HepG2 (cell line): ENCODE measurements around the gene ABI3. TPM values are rescaled to one million over a fixed set of nuclear protein-coding genes. Genes with fewer than 3 reads are reported as not detected.

Experiments
- ATAC-seq: fragments of 200-7000 bp; cut with Tn5 transposase; 3 replicates; pipeline ENCODE4 v1.9.1; 2020; ENCODE audit warnings: mild to moderate bottlenecking, moderate library complexity
- BruUV-seq: library from RNA; stranded (reverse); fragments of 400-500 nt; replicated peaks from 2 replicates; lab custom pipeline; 2021; lab: Mats Ljungman, UMichigan
- CTCF ChIA-PET: fragments of 300-600 bp; formaldehyde crosslinking; extraction: SDS; loops from one replicate; lab custom pipeline; 2021; ENCODE audit warnings: low total read pairs, inconsistent platforms, low intra/inter-chr PET ratio; lab: Yijun Ruan, JAX
- POLR2A ChIA-PET: fragments of 350-600 bp; sonication (Branson Sonifier 250); formaldehyde crosslinking; loops from one replicate; lab custom pipeline; 2020; ENCODE audit warnings: antibody characterized with exemption, inconsistent platforms; lab: Yijun Ruan, JAX
- DNase-seq: peaks from one replicate; pipeline ENCODE4 v3.0.0-alpha.2; 2015; ENCODE audit warnings: low spot score
- FAIRE-seq: peaks from 3 replicates; lab custom pipeline; 2011; peaks lifted over from hg19 to GRCh38; lab: Jason Lieb, UNC
- H2AFZ ChIP-seq: one replicate; pipeline ENCODE4 v1.6.1; 2011; ENCODE audit warnings: low read length, inconsistent platforms
- H3K27ac ChIP-seq: fragments of 300-600 bp; 3 replicates; pipeline ENCODE4 v1.8.0; 2011; ENCODE audit warnings: mixed run types, mild to moderate bottlenecking, mixed read lengths, low read length, inconsistent platforms; ENCODE audit not compliant: insufficient read depth; ENCODE audit errors: extremely low read length
- H3K27me3 ChIP-seq, 2 experiments: fragments of 200-600 bp in 1 of 2; 2 replicates in 1 of 2; 3 replicates in 1 of 2; pipeline versions ENCODE4 v1.6.0 to v1.8.0; 2011; ENCODE audit warnings: low read length in 2 of 2, mild to moderate bottlenecking in 2 of 2, moderate library complexity in 2 of 2, inconsistent platforms in 1 of 2; ENCODE audit not compliant: insufficient read depth in 2 of 2, control insufficient read depth in 1 of 2
- H3K36me3 ChIP-seq, 2 experiments: fragments of 200-600 bp in 1 of 2; replicated peaks in 1 of 2; 2 replicates in 1 of 2; 3 replicates in 1 of 2; pipeline versions ENCODE4 v1.5.1 to v1.8.0; 2011; ENCODE audit warnings: low read length in 2 of 2, inconsistent platforms in 1 of 2; ENCODE audit not compliant: insufficient read depth in 2 of 2, control insufficient read depth in 1 of 2
- H3K4me1 ChIP-seq: 2 replicates; pipeline ENCODE4 v1.5.1; 2012; ENCODE audit warnings: low read length, inconsistent platforms; ENCODE audit not compliant: insufficient read depth
- H3K4me2 ChIP-seq: 2 replicates; pipeline ENCODE4 v1.6.0; 2011; ENCODE audit warnings: low read depth, low read length, inconsistent platforms
- H3K4me3 ChIP-seq, 3 experiments: fragments of 200-600 bp in 1 of 3; sonication (generic), shearing (Covaris generic) in 1 of 3; replicated peaks in 1 of 3; 2 replicates each; pipeline ENCODE4 v1.5.1; 2011 to 2016; ENCODE audit warnings: low read length in 3 of 3, inconsistent platforms in 2 of 3, low read depth in 2 of 3, mild to moderate bottlenecking in 2 of 3, control low read depth in 1 of 3, mixed read lengths in 1 of 3; ENCODE audit not compliant: insufficient read depth in 1 of 3
- H3K79me2 ChIP-seq: one replicate; pipeline ENCODE4 v1.6.1; 2011; ENCODE audit warnings: low read length, inconsistent platforms; ENCODE audit not compliant: insufficient read depth
- H3K9ac ChIP-seq: 2 replicates; pipeline ENCODE4 v1.6.0; 2011; ENCODE audit warnings: mild to moderate bottlenecking, low read depth, low read length, inconsistent platforms; ENCODE audit not compliant: insufficient read depth
- H3K9me3 ChIP-seq: 2 replicates; pipeline ENCODE4 v1.5.1; 2012; ENCODE audit warnings: mild to moderate bottlenecking, low read length
- H4K20me1 ChIP-seq: 2 replicates; pipeline ENCODE4 v1.6.0; 2011; ENCODE audit warnings: inconsistent platforms, mild to moderate bottlenecking, low read length, moderate library complexity; ENCODE audit not compliant: insufficient read depth
- CBX2 ChIP-seq, 2 experiments: fragments of 200-600 bp in 1 of 2; sonication (generic); formaldehyde crosslinking in 1 of 2; IDR thresholded peaks; 2 replicates each; pipeline versions ENCODE4 v1.7.0 to v1.8.1; 2018 to 2022; ENCODE audit warnings: low read depth in 2 of 2, low read length in 1 of 2, mild to moderate bottlenecking in 1 of 2, missing genetic modification reagents in 1 of 2
- CHCHD3 ChIP-seq: sonication (generic); formaldehyde crosslinking; IDR thresholded peaks from 2 replicates; pipeline ENCODE4 v1.8.0; 2022; ENCODE audit warnings: mild to moderate bottlenecking, missing genetic modification reagents, moderate library complexity
- HIVEP1 ChIP-seq: sonication (generic); formaldehyde crosslinking; IDR thresholded peaks from 2 replicates; pipeline ENCODE4 v1.4.0; 2020; ENCODE audit warnings: mild to moderate bottlenecking, missing genetic modification reagents
- HNF4G ChIP-seq, 2 experiments: sonication (generic) in 1 of 2; formaldehyde crosslinking in 1 of 2; IDR thresholded peaks; 2 replicates each; pipeline versions ENCODE4 v1.4.0 to v1.6.1; 2011 to 2020; ENCODE audit warnings: borderline replicate concordance in 2 of 2, low read depth in 2 of 2, mild to moderate bottlenecking in 2 of 2, low read length in 1 of 2, missing genetic modification reagents in 1 of 2, moderate library complexity in 1 of 2
- POGZ ChIP-seq: sonication (generic); formaldehyde crosslinking; IDR thresholded peaks from 2 replicates; pipeline ENCODE4 v1.4.0; 2020; ENCODE audit warnings: mild to moderate bottlenecking, missing genetic modification reagents
- WGBS: methylation state at CpG from one replicate; pipeline ENCODE4 v1.1.6; 2017; ENCODE audit warnings: low lambda C conversion rate; 5-methylcytosine and 5-hydroxymethylcytosine counted together
- in situ Hi-C: cut with HindIII; loops from 2 replicates; pipeline ENCODE4 v1.10.0; 2017; ENCODE audit warnings: low pct_unique_long_range_greater_than_20kb; ENCODE audit not compliant: extremely low pct_ligation_motif_present
- intact Hi-C: fragments of 100-400 bp; cut with micrococcal nuclease; formaldehyde crosslinking; loops from one replicate; pipeline ENCODE4 v1.10.0; 2022; ENCODE audit not compliant: unreplicated experiment
- polyA plus RNA-seq, 8 experiments: library from polyadenylated mRNA; depleted of rRNA in 3 of 8; stranded (reverse) in 7 of 8; unstranded in 1 of 8; fragments of >200 nt; fragmentation: Illumina TruSeq in 4 of 8; extraction: Trizol in 4 of 8; gene quantifications; 2 replicates each; pipeline versions ENCODE4 v1.2.1 to v1.2.3, GENCODE V29; 2011 to 2016; ENCODE audit warnings: low read depth in 4 of 8, missing spikeins in 1 of 8, mixed read lengths in 1 of 8; ENCODE audit not compliant: insufficient read depth in 1 of 8
- total RNA-seq, 5 experiments: library from RNA; depleted of rRNA; stranded (reverse); fragments of >200 nt; fragmentation: Illumina TruSeq; extraction: Trizol; gene quantifications; 2 replicates each; pipeline ENCODE4 v1.2.3, GENCODE V29; 2016; ENCODE audit warnings: low read depth in 1 of 5
- TF ChIP-seq, protein P1 (sequence below): IDR thresholded peaks from 2 replicates; pipeline ENCODE4 v1.6.1; 2016; ENCODE audit warnings: low read depth, control low read depth

Gene ABI3
- total and polyA plus RNA-seq, 2 of the 13 experiments (the other 11 are each of a cell fraction or from before 2014, with no cell fraction given), result not detected

DNA sequence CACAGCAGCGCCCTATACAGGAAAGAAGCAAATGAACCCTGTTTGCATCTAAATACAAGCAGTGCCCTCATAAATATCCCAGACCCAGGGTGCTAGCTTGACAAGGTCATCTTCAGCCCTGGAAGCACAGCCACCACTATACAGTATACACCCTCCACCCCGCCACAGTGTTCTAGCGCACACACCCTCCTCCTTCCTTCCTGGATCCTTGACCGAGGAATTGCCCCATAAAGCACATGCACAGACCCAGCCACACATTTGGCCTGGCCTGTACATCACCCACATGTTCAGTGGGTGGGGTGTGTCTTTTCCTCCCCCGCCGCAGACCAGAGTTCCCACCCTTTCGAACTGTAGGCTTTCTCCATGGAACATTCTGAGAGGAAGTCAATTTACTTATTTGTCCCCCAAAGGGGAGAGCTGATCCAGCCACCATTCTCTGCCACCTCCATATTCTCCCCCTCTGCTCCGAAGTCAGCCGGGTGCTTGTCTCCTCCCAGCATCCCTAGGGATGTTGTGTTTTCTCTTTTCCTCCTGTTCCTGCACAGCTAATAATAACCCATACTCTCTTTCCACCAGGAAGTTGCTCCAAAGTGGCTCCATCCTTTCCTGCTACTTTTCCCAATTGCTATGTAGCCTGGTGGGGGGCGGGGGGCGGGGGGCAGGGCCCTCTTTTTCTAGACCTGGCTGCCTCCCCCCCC, 6.6 kb downstream of the ABI3 start:
- 35% methylated on average over 11 of the region's 11 CpGs for WGBS
- no peak overlapping the region for H3K4me2 ChIP-seq
- POLR2A ChIA-PET, result no interaction called here
- DNase-seq (no peak), ATAC-seq (peak; percentile 17; the same call in 1 of the 3 replicates), FAIRE-seq (no peak)
- H3K27me3 ChIP-seq, result peaks cover 8 to 70% of the 10 kb centered on the region in 2 experiments
- no peaks in the 10 kb centered on the region for H3K36me3 ChIP-seq
- no peak overlapping the region for H2AFZ ChIP-seq
- H3K27ac ChIP-seq, result no peak overlapping the region
- in situ Hi-C loops, result no loop called here
- no peaks in the 10 kb centered on the region for H3K9me3 ChIP-seq
- H3K9ac ChIP-seq, result no peak overlapping the region
- H3K4me1 ChIP-seq, result no peaks in the 10 kb centered on the region
- intact Hi-C loops, result no loop called here
- no peak for TF ChIP-seq HNF4G (IDR thresholded peaks at IDR 0.05; ENCODE audit: borderline replicate concordance, low read depth, low read length)
- no peak for TF ChIP-seq HNF4G (CRISPR knock-in tag; IDR thresholded peaks at IDR 0.05; ENCODE audit: borderline replicate concordance, low read depth)
- no peak for TF ChIP-seq POGZ (CRISPR knock-in tag)
- TF ChIP-seq, protein P1, sequence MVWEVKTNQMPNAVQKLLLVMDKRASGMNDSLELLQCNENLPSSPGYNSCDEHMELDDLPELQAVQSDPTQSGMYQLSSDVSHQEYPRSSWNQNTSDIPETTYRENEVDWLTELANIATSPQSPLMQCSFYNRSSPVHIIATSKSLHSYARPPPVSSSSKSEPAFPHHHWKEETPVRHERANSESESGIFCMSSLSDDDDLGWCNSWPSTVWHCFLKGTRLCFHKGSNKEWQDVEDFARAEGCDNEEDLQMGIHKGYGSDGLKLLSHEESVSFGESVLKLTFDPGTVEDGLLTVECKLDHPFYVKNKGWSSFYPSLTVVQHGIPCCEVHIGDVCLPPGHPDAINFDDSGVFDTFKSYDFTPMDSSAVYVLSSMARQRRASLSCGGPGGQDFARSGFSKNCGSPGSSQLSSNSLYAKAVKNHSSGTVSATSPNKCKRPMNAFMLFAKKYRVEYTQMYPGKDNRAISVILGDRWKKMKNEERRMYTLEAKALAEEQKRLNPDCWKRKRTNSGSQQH (CRISPR knock-in tag), result no peak
- TF ChIP-seq CHCHD3, result no peak
- no peak for TF ChIP-seq CBX2 (IDR thresholded peaks at IDR 0.05; ENCODE audit: low read depth, low read length)
- TF ChIP-seq CBX2 (CRISPR knock-in tag; IDR thresholded peaks at IDR 0.05; ENCODE audit: low read depth), result no peak
- no peak for TF ChIP-seq HIVEP1 (CRISPR knock-in tag)
- H3K4me3 ChIP-seq, result no peak overlapping the region
- no peaks in the 10 kb centered on the region for H3K79me2 ChIP-seq
- no TSS peak for BruUV-seq
- no peaks in the 10 kb centered on the region for H4K20me1 ChIP-seq
- CTCF ChIA-PET, result no interaction called here
